Hair follicular keratinocyte (primary cell): ENCODE measurements around the gene PDPK1. TPM values are rescaled to one million over a fixed set of nuclear protein-coding genes. Genes with fewer than 3 reads are reported as not detected.

ENCODE experiments used
- total RNA-seq: library from RNA; depleted of rRNA; stranded (reverse); fragments of >200 nt; gene quantifications from 2 replicates; pipeline ENCODE4 v1.2.3, GENCODE V29; 2015

PDPK1 gene
- total RNA-seq: 11.2 and 13.8 TPM in 2 replicates

GRCh38 chr16:2537451-2538379, at the start of gene PDPK1:
TSS of gene PDPK1 (plus strand) at chr16:2538021. CDS start at chr16:2538113, 92 bp downstream.

GRCh38 chr16:2513405-2514332, 24.2 kb upstream of the PDPK1 start, which contains the start of gene ATP6V0C:
TSS of gene ATP6V0C (plus strand) at chr16:2513952. CDS start at chr16:2514104, 152 bp downstream.

GRCh38 chr16:2520097-2520783, 17.6 kb upstream of the PDPK1 start, which contains the start of gene AMDHD2:
TSS of gene AMDHD2 (plus strand) at chr16:2520371. CDS start at chr16:2520459, 88 bp downstream.

GRCh38 chr16:2531371-2531695, 6.5 kb upstream of the PDPK1 start, which contains the start of gene CEMP1:
TSS of gene CEMP1 (minus strand) at chr16:2531408. CDS start at chr16:2531073, 335 bp downstream.

Other genes with a start within 250 kb of the PDPK1 start
- gene ABCA3, start 197.3 kb upstream of the PDPK1 start, total RNA-seq: 0.16 TPM in 1 of 2 replicates, not detected in the other
- gene CCNF, start 108.6 kb upstream of the PDPK1 start, total RNA-seq: 10.7 and 35.5 TPM in 2 replicates
- 5.6 and 14.3 TPM in 2 replicates for gene TEDC2, start 77.9 kb upstream of the PDPK1 start, total RNA-seq
- gene NTN3, start 66.7 kb upstream of the PDPK1 start, total RNA-seq: not detected in 2 replicates
- 4.1 and 4.9 TPM in 2 replicates for gene TBC1D24, start 62.9 kb upstream of the PDPK1 start, total RNA-seq
- 50.1 and 51.4 TPM in 2 replicates for gene ATP6V0C, start 24.1 kb upstream of the PDPK1 start, total RNA-seq
- gene AMDHD2, start 17.6 kb upstream of the PDPK1 start, total RNA-seq: 12.2 and 24.1 TPM in 2 replicates
- not detected in 2 replicates for gene CEMP1, start 6.6 kb upstream of the PDPK1 start, total RNA-seq
- gene KCTD5, start 144.5 kb downstream of the PDPK1 start, total RNA-seq: 36.6 and 37.4 TPM in 2 replicates
- 0.31 and 0.76 TPM in 2 replicates for gene PRSS27, start 182.2 kb downstream of the PDPK1 start, total RNA-seq
- 45.6 and 60.4 TPM in 2 replicates for gene SRRM2, start 214.6 kb downstream of the PDPK1 start, total RNA-seq
- gene ELOB, start 239.3 kb downstream of the PDPK1 start, total RNA-seq: 292 and 386 TPM in 2 replicates
- gene PRSS33, start 249.5 kb downstream of the PDPK1 start, total RNA-seq: not detected in 2 replicates